ENCODE data around the gene OTOS. TPM values are rescaled to one million over a fixed set of nuclear protein-coding genes. Genes with fewer than 3 reads are reported as not detected.

Gene OTOS
- total RNA-seq, 2 experiments from 2014 or later: not detected

DNA sequence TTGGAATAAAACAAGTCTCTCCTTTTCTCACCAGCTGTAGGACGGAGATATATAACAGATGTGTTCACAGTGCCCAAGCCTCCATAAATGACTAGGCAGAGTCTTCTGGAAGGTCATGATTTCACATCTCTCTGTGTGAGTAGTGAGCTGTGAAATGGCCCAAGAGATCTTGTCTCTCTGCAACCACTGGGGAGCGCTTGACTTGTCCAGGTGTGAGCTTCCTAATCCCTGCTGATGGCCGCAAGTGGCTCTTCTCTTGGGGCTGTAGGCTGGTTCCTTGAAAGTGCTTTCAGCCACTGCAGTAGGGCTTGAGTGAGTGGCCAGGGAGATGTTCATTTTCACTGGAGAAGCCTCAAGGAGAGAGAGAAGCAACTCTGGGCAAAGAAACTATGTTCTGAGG, 38.1 kb upstream of the OTOS start:
- intact Hi-C loops (cut with DNase I, micrococcal nuclease): no loop called here
- Mint-ChIP-seq H3K27ac (no peak overlapping the region), H3K4me1 (no peaks in the 10 kb centered on the region), H3K27me3 (peaks cover 20% of the 10 kb centered on the region), H3K9me3 (ENCODE audit: low read depth) (no peaks in the 10 kb centered on the region), H3K36me3 (ENCODE audit: low read depth) (no peaks in the 10 kb centered on the region), H3K4me3 (no peak overlapping the region)
- ATAC-seq: no peak
- DNase-seq: no peak
- CTCF ChIA-PET: interaction anchor here (0.6 to 0.7 kb wide), 2 partner anchors 208 to 570 kb away, joined by 3 to 4 read pairs; no protein-coding TSS in a partner anchor
- POLR2A ChIA-PET: no interaction called here

GRCh38 chr2:240174496-240174895, 34.0 kb upstream of the OTOS start:
- no peaks in the 10 kb centered on the region for H3K36me3 Mint-ChIP-seq (ENCODE audit: low read depth)
- ATAC-seq (no peak), DNase-seq (no peak)
- peaks cover 18% of the 10 kb centered on the region for H3K27me3 Mint-ChIP-seq
- ChIA-PET CTCF (interaction anchor here (0.5 kb wide), 1 partner anchor 1375 kb away, joined by 3 read pairs; no protein-coding TSS in a partner anchor), POLR2A (no interaction called here)
- no peaks in the 10 kb centered on the region for H3K9me3 Mint-ChIP-seq (ENCODE audit: low read depth)
- H3K27ac Mint-ChIP-seq: no peak overlapping the region
- no peak overlapping the region for H3K4me3 Mint-ChIP-seq
- no peaks in the 10 kb centered on the region for H3K4me1 Mint-ChIP-seq
- intact Hi-C loops (cut with DNase I, micrococcal nuclease): no loop called here

DNA sequence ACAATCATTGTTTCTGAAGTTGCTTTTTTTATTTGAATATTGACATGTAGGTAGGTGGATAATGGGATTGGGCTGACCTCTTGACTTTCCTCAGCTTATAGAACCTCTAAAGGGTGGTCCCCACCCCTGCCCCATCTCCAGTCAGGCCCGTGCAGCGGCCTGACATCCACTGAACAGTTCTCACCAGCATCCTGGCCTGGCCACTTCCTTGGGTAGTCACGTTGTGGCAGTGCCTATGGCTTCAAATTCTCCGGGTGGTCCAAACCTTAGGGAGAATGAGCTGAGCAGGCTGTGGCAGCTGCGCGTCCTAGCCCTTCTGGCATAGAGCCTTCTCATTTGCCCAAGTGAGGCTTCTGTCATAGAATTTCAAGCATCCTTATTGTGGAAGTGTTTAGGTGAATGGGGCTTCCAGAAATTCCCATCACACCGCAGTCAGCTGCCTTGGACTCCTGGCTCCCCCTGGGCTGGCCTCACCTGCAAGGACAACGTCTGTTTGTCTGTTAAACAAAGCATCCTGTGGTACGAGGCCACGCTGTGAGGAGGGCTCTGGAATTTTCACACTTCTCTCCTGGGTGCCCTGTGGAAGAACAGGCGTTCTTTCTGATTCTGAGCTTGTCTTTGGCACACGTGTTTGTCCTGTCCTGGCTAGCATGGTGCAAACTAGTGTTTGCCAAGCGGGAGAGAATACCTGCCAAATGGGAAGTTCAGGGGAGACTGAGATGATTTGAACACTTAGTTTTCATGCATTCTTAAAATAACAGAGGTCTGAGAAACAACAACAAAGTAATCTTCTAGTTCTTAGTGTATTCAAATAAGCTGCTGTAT, 31.8 kb upstream of the OTOS start:
- ATAC-seq (no peak), DNase-seq (no peak)
- intact Hi-C loops (cut with DNase I, micrococcal nuclease): no loop called here
- H3K36me3 Mint-ChIP-seq (ENCODE audit: low read depth): no peaks in the 10 kb centered on the region
- H3K27me3 Mint-ChIP-seq: peaks cover 17% of the 10 kb centered on the region
- no peaks in the 10 kb centered on the region for H3K9me3 Mint-ChIP-seq (ENCODE audit: low read depth)
- H3K4me1 Mint-ChIP-seq: no peaks in the 10 kb centered on the region
- ChIA-PET POLR2A (no interaction called here), CTCF (no interaction called here)
- no peak overlapping the region for H3K27ac Mint-ChIP-seq
- H3K4me3 Mint-ChIP-seq: no peak overlapping the region

GRCh38 chr2:240170883-240171282, 30.4 kb upstream of the OTOS start:
- Mint-ChIP-seq H3K36me3 (ENCODE audit: low read depth) (no peaks in the 10 kb centered on the region), H3K27me3 (peaks cover 11% of the 10 kb centered on the region), H3K4me3 (no peak overlapping the region), H3K4me1 (no peaks in the 10 kb centered on the region), H3K9me3 (ENCODE audit: low read depth) (no peaks in the 10 kb centered on the region), H3K27ac (no peak overlapping the region)
- ChIA-PET POLR2A (no interaction called here), CTCF (no interaction called here)
- ATAC-seq: no peak
- DNase-seq: no peak
- intact Hi-C loops (cut with DNase I, micrococcal nuclease): no loop called here

- ATAC-seq (no peak), DNase-seq (no peak)
- Mint-ChIP-seq H3K4me3 (no peak overlapping the region), H3K27ac (no peak overlapping the region), H3K27me3 (peaks cover 11% of the 10 kb centered on the region), H3K36me3 (ENCODE audit: low read depth) (no peaks in the 10 kb centered on the region), H3K4me1 (no peaks in the 10 kb centered on the region), H3K9me3 (ENCODE audit: low read depth) (no peaks in the 10 kb centered on the region)
- intact Hi-C loops (cut with DNase I, micrococcal nuclease): no loop called here
- ChIA-PET CTCF (no interaction called here), POLR2A (no interaction called here)
These were observed 29.9 kb upstream of the OTOS start for GRCh38 chr2:240170354-240170735.

DNA sequence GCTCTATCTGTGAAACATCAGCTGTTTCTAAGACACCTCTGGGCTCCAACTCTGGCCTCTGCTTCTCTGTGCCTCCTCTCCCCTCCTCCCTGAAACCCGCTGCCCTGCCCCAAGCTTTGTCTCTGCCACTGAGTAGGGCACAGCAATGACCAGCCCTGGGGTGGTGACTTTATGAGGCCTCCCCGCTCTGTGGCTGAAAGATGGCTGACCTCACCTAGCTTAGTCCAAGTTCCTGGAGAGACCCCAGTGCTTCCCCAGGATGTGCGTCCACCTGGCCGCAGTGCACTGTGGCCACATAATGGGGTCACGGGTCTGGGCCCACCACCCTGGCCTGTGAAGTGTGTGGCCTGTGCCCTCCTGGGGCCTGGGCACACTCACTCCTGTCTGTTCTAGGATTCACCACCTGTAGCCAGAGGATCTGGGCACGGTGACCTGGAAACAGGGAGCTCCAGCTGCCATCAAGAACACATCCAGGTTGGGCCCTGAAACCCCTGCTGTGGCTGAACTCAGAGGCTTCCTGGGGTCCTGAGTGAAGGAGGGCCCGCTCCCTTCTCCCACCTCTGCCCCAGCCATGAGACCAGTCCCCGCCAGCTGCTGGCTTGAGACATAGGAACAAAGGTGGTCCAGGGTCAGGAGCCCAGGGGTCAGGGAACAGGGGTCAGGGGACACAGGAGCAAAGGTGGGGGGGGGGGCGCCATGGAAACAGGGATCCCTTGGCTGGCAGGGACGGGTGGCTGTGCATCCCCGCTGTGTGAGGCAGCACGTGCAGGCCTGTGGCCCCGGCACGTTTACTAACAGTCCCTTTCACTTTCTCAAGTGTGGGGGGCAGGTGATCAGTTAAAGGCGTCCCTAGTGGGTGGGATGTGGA, 29.3 kb upstream of the OTOS start:
- CTCF ChIA-PET: interaction anchor here (0.6 kb wide), 1 partner anchor 100 kb away, joined by 3 read pairs; no protein-coding TSS in a partner anchor
- ATAC-seq (no peak), DNase-seq (no peak)
- H3K36me3 Mint-ChIP-seq (ENCODE audit: low read depth): no peaks in the 10 kb centered on the region
- peaks cover 10% of the 10 kb centered on the region for H3K27me3 Mint-ChIP-seq
- no peaks in the 10 kb centered on the region for H3K9me3 Mint-ChIP-seq (ENCODE audit: low read depth)
- POLR2A ChIA-PET: no interaction called here
- intact Hi-C loops (cut with DNase I, micrococcal nuclease): no loop called here
- H3K4me3 Mint-ChIP-seq: no peak overlapping the region
- H3K4me1 Mint-ChIP-seq: no peaks in the 10 kb centered on the region
- no peak overlapping the region for H3K27ac Mint-ChIP-seq

DNA sequence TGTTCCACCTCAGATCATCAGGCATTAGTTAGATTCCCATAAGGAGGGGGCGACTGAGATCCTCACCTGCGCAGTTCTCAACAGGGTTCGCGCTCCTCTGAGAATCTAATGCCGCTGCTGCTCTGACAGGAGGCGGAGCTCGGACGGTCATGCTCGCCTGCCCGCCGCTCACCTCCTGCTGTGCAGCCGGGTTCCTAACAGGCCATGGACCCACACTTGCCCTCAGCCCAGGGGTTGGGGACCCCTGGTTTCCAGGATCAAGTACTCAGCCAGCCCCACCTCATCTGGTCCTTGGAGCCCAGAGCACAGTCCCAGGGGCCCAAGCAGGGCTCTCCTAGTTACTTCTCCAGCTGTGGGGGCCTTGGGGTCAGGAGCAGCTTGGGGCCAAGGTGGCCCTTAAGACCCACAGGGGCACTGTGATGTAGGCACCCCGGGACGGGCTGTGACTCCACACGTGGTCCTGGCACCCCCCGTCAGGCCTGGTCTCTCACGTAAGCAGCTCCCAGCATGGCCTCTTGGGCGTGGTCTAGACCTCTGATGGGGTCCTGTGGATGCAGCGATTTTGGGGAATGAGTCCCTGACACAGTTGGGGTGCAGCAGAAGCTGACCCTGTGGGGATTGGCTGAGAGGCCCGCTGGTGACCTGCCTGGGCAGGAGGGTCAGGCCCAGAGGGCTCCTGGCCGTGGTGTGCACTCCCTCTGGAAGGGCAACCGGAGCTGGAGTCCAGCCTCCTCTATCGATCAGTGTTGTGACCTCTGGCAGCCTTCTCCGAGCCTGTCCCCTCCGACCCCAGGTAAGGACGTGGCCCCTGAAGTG, 28.3 kb upstream of the OTOS start:
- intact Hi-C loops (cut with DNase I, micrococcal nuclease): no loop called here
- H3K27ac Mint-ChIP-seq: no peak overlapping the region
- H3K9me3 Mint-ChIP-seq (ENCODE audit: low read depth): no peaks in the 10 kb centered on the region
- ATAC-seq (no peak), DNase-seq (no peak)
- no peak overlapping the region for H3K4me3 Mint-ChIP-seq
- ChIA-PET POLR2A (no interaction called here), CTCF (interaction anchor here (0.6 kb wide), 1 partner anchor 101 kb away, joined by 3 read pairs; no protein-coding TSS in a partner anchor)
- no peaks in the 10 kb centered on the region for H3K36me3 Mint-ChIP-seq (ENCODE audit: low read depth)
- no peaks in the 10 kb centered on the region for H3K4me1 Mint-ChIP-seq
- H3K27me3 Mint-ChIP-seq: peaks cover 2% of the 10 kb centered on the region

DNA sequence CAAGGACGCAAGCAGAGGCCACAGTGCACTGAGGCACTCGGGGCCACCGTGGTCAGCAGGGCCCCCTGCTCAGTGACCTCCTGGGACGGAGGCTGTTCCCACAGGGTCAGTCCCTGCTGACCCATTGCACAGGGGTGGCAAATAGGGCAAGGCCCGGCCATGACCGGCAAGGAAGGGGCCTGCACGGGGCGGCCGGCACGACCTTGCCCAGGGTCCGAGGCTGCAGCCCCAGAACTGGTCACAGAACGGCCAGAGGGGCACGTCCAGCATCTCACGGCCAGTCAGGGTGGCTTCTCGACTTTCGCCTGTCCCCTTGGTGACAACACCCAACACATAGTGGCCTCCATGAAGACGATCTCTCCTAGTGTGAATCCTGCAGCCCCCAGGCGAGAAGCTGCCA, 27.6 kb upstream of the OTOS start:
- CTCF ChIA-PET: no interaction called here
- Mint-ChIP-seq H3K4me1 (no peaks in the 10 kb centered on the region), H3K4me3 (no peak overlapping the region), H3K9me3 (ENCODE audit: low read depth) (no peaks in the 10 kb centered on the region), H3K27me3 (peaks cover 2% of the 10 kb centered on the region), H3K27ac (no peak overlapping the region), H3K36me3 (ENCODE audit: low read depth) (no peaks in the 10 kb centered on the region)
- intact Hi-C loops (cut with DNase I, micrococcal nuclease): no loop called here
- DNase-seq (no peak), ATAC-seq (no peak)
- POLR2A ChIA-PET: no interaction called here

- Mint-ChIP-seq H3K4me3 (no peak overlapping the region), H3K4me1 (no peaks in the 10 kb centered on the region), H3K36me3 (ENCODE audit: low read depth) (no peaks in the 10 kb centered on the region), H3K27me3 (peaks cover 5% of the 10 kb centered on the region), H3K9me3 (ENCODE audit: low read depth) (no peaks in the 10 kb centered on the region), H3K27ac (no peak overlapping the region)
- ChIA-PET CTCF (no interaction called here), POLR2A (no interaction called here)
- no peak for ATAC-seq
- intact Hi-C loops (cut with DNase I, micrococcal nuclease): no loop called here
- no peak for DNase-seq
These were observed 27.1 kb upstream of the OTOS start for GRCh38 chr2:240167588-240167880.

GRCh38 chr2:240166761-240167587, 26.5 kb upstream of the OTOS start:
- Mint-ChIP-seq H3K27me3 (peaks cover 5% of the 10 kb centered on the region), H3K4me1 (no peaks in the 10 kb centered on the region), H3K9me3 (ENCODE audit: low read depth) (no peaks in the 10 kb centered on the region), H3K27ac (no peak overlapping the region), H3K4me3 (no peak overlapping the region), H3K36me3 (ENCODE audit: low read depth) (no peaks in the 10 kb centered on the region)
- CTCF ChIA-PET: no interaction called here
- POLR2A ChIA-PET: no interaction called here
- intact Hi-C loops (cut with DNase I, micrococcal nuclease): no loop called here
- ATAC-seq: no peak
- DNase-seq: no peak

- intact Hi-C loops (cut with DNase I, micrococcal nuclease): no loop called here
- ATAC-seq (no peak), DNase-seq (no peak)
- no peaks in the 10 kb centered on the region for H3K9me3 Mint-ChIP-seq (ENCODE audit: low read depth)
- no peaks in the 10 kb centered on the region for H3K36me3 Mint-ChIP-seq (ENCODE audit: low read depth)
- ChIA-PET CTCF (no interaction called here), POLR2A (no interaction called here)
- H3K27me3 Mint-ChIP-seq: peaks cover 6% of the 10 kb centered on the region
- H3K27ac Mint-ChIP-seq: no peak overlapping the region
- no peaks in the 10 kb centered on the region for H3K4me1 Mint-ChIP-seq
- no peak overlapping the region for H3K4me3 Mint-ChIP-seq
These were observed 25.7 kb upstream of the OTOS start for GRCh38 chr2:240166191-240166590.
